NCI-H1105 treated with DMSO at 0.1 percent for 48 hours (cell line): ENCODE results near the gene CPEB3.
A peak's percentile ranks its signal among the peaks of the same experiment; 100 is the strongest.
"Not testable (repeated sequence)": the region's sequence is repeated elsewhere in the genome, so short reads cannot be mapped to it uniquely, and the experiment has no call there.

Experiments
- DNase-seq: peaks from one replicate; lab custom pipeline; 2025; lab: John Stamatoyannopoulos, UW

Gene CPEB3

DNA sequence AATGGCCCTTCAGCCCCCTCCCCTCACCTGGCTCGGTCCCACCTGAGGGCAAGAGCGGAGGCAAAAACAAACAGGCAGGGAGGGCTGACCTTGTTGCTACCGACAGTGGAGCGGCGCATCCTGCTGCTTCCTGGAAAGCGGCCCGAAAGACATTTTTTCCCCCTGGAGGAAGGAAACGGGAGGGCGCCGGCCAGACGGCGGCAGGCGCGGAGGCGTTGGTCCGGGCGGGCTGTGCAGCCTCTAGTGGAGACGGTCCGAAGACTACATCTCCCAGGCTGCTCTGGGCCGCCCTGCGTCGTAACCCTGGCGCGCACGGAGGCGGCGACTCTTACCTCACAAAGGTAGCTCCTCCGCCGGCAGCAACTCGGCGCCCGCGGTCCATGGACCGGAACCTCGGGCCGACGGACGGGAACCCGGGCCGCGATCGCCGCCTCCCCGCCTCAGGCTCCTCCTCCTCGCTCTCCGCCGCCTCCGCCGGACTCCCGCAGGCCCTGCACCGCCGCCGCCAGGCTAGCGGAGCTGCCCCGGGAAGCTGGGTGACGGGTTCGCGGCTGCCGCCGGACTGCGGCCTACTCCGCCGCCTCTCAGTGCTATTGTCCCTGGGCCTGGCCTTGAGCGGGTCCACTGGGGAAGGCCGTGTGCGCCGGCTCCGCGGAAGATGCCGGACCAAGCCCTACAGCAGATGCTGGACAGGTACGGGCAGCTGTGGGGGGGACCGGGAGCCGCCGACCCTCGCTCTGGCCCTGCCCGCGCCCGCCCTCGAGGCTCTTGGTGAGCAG, at the start of gene CPEB3, which contains the start of gene MARCHF5:
Gene CPEB3, minus strand, starts transcription at position 242 of the 779 bp plus-strand sequence. CDS start 50,728 bp downstream, outside the sequence.
Gene MARCHF5, plus strand, starts transcription at position 331 of the 779 bp plus-strand sequence. Its CDS starts 328 bp downstream, at position 659.
- DNase-seq = peak; percentile 85

DNA sequence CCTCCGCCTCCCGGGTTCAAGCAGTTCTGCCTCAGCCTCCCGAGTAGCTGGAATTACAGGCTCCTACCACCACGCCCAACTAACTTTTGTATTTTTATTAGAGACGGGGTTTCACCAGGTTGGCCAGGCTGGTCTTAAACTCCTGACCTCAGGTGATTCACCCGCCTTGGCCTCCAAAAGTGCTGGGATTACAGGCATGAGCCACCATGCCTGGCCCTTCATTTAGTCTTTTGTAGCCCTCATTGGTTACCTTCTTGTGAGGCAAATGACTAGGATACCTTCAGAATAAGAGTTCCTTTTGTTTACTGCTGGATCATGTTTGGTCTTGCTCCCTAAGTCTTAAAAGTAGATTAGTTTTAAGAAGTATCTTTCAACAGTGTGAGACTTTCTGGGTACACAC, 39.0 kb upstream of the CPEB3 start:
- DNase-seq = not testable (repeated sequence)

DNA sequence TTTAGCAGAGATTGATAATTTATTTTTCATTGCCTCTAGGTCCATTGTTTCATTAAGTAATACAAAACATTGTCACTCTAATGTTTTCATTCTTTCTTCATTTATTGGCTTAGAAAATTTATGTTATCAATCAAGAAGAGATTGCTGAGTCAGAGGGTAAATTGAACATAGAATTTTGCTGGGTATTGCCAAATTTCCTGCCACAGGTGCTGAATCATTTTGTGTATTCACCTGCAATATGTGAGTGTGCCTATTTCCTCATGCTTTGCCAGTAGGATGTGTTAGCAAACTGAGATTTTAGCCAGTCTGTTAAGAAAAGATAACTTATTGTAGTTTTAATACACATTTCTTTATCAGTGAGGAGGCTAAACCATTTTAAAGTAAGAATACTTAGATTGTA, 38.1 kb upstream of the CPEB3 start:
- DNase-seq = no peak

DNA sequence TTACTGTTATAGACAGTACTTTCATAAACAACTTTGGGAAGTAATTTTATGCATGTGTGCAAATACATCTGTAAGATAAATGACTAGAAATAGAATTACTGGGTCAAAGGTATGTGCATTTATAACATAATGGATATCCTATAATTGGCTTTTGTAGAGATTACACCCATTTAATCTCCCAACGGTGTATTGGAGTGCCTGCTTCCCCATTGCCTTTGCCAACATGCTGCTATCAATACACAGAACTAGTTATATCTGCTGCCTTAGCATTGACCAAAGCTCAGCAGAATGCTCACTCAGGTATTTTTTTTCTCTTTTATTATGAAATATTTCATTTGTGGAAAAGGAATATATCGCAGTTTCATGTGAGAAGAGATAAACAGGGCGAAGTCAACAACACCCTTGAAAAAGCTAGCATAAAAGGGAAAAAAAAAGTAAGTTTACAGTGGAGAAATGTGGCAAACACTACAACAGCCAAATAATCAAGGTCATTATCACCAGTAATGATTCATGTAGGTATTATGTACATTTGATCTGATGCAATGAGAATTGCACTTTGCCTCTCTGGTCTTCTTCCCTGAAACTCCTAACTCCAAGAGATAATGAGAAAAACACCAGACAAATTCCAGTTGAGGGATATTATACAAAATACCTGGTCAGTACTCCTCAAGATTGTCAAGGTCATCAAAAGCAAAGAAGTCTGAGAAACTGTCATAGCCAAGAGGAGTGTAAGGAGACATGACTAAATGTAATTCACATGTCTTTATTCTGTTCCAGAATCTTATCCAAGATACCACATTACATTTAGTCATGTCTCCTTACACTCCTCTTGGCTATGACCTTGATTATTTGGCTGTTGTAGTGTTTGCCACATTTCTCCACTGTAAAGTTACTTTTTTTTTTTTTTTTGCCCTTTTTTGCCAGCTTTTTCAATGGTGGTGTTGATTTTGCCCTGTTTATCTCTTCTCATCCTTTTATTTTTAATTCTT, 36.9 kb upstream of the CPEB3 start:
- no peak for DNase-seq

DNA sequence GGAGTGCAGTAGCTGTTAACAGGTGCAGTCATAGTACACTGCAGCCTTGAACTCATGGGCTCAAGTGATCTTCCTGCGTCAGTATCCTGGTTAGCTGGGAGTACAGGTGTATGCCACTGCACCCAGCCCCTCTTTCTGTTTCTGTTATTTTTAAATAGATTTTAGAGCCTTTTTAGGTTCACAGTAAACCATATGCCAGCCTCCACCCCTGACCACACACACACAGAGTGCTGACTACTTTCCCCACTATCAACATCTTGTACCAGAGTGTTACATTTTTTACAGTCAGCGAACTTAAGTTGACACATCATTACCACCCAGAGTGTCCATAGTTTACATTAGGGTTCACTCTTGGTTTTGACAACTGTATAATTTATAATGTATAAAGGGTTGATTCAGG, 32.2 kb upstream of the CPEB3 start:
- DNase-seq = no peak

DNA sequence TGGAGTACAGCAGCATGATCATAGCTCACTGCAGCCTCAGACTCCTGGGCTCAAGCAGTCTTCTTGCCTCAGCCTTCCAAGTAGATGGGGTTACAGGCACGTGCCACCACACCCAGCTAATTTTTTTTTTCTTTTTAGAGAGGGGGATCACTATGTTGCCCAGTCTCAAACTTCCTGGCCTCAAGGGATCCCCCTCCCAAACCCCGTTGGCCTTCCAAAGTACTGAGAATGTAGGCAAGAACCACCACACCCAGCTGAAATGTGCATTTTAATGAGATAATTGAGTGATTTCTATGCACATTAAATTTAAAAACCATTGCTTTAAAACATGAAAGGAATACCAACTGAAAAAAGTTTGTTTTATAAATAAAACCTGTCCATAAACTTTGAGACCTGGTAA, 25.7 kb upstream of the CPEB3 start:
- no peak for DNase-seq

DNA sequence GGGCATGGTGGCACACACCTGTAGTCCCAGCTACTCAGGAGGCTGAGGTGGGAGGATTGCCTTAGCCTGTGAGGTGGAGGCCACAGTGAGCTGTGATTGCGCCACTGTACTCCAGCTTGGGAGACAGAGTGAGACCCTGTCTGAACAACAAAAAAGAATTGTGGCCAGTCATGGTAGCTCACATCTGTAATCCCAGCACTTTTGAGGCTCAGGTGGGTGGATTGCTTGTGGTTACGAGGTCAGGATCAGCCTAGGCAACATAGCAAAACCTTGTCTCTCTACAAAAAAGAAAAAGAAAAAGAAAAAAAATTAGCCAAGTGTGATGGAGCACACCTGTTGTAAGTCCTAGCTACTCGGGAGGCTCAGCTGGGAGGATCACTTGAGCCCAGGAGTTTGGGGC, 22.9 kb upstream of the CPEB3 start:
- DNase-seq = no peak

DNA sequence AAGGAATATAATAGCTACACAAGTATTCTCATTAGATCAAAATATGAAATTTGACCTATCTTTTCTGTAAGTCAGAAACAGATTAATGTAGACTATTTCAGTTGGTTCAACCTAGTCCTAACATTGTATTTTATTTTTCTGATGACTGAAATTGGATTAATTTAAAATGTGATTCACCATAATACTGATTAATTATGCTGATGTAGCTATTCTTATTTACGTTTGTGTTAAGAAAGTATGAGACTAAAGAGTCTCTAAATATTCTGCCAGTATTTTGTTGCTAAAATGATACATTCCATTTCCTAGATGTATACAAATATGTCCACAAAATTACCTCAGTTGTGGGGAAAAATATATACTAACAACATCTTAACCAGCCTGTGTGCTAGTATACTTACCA, 18.4 kb upstream of the CPEB3 start:
- DNase-seq = no peak

DNA sequence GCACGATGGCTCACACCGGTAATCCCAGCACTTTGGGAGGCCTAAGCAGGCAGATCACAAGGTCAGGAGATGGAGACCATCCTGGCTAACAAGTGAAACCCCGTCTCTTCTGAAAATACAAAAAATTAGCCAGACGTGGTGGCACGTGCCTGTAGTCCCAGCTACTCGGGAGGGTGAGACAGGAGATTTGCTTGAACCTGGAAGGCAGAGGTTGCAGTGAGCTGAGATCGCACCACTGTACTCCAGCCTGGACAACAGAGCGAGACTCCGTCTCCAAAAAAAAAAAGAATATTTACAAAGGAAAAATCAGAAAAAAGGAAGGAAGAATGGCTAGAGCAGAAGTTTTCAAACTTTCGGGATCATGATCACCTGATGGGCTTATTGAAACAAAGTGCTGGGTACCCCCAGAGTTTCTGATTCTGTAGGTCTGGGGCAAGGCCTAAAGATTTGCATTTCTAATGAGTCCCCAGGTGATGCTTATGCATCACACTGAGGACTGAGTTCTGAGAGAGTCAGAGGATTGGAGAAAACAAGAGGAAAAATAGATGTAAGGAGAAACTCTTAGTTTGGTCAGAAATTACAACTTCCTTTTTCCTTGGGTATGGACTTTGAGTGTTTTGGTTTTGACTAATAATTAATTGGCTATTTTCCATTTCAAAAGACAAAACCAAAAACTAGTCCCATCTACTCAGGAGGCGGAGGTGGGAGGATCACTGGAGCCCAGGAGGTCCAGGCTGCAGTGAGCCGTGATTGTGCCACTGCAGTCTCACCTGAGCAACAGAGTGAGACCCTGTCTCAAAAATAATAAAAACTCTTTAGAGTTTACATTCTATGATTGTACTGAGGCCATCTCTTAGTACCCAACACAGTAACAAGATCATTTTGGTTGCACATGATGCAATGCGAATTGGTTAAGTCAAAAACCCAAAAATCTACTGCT, 14.5 kb upstream of the CPEB3 start:
- DNase-seq = no peak

DNA sequence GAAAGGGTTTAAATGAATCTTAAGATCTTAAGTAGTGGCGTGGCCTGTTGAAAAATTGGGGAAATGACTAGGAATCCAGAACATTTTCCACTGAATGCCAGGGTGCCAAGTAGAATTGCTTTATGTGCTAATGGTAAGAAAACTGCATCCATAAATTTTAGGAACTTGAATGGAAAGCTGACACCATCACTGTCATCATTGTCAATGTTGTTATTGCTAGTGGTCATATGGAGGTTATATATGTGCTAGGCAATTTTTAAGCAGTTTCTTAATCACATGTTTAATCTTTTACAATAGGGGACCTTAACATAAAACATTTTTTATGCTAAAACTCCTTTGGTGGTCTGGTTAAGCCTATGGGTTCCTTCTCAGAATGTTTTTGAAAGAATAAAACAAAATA, 13.2 kb upstream of the CPEB3 start:
- DNase-seq = no peak

DNA sequence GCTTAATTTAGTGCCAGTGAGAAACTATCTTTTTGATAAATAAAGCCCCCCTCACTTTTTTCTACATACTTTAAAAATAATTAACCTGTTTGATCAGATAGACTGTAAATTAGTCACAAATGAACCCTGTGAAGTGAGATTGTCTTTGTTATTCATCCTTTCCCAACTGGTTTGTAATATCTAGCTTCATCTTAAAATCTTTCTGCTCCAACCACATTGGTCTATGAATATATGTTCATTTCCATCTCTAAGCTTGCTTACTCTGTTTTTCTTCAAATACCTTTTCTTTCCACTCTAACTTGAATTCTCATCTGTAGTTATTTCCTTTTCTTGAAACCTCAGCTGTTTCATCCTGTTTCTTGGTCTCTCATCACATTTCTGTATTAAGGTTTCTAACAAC, 12.2 kb upstream of the CPEB3 start:
- no peak for DNase-seq

DNA sequence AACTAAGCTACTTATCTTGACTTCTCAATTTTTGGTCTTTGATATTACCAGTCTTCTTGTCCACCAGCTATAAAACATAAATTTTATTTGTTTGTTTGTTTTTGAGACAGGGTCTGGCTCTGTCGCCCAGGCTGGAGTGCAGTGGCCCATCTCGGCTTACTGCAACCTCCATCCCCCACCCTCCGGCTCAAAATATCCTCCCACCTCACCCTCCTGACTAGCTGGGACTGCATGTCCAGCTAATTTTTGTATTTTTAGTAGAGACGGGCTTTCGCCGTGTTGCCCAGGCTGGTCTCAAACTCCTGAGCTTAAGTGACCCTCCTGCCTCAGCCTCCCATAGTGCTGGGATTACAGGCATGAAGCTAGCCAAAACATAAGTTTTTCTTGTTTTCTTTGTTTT, 7.6 kb upstream of the CPEB3 start:
- DNase-seq = no peak

DNA sequence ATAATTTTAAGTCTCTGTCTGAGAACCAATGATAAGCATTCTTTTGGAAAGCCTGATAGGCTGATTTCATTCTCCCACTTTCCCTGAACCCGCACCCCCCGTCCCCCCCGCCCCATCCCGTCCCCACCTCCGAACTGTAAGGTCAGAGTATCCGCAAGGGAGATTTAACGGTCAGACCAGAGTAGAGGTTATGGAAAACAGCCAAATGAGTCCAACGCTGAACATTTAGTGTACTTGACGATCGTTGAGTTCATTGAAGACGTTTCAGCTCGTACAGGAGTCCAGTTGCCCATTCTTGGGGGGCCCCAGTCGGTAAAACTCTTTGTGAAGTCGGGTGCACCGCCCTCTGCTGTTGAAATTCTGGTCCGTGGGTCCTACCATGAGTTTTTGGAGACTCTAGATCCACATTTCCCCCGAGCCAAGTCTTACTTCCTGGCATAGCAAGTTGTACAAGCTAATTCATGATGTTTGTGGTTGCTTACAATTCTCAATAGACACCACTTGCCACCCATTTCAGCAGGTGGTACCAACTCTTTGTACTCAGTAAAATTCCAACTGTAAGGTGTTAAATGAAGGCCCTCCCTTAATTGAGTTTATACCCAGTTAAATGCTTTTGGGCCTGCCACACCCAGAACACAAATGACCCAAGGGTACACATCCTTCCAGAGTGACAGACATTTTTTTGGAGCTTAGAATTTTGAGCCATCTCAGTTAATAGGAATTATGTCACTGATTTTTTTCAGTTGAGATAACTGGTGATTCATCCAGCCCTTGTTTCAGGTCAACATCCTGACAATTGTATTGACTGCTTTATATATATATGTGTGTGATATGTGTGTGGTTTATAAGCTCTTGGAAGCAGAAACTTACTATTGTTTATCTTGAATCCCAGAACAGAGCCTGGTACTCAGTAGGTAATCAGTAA, 1.3 kb upstream of the CPEB3 start:
- no peak for DNase-seq

DNA sequence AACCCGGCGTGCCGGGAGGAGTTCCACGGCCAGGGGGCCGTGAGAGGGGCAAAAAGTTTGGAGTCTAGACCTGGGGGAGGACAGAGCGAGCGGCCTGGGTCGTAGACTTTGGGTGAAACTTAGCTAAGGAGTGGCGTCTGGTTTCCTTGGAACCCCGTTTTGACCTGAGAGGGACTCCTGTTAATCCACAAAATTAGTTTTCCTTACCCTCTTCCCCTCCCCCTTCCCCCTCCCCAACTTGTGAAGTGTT, 663 bp upstream of the CPEB3 start:
- no peak for DNase-seq

DNA sequence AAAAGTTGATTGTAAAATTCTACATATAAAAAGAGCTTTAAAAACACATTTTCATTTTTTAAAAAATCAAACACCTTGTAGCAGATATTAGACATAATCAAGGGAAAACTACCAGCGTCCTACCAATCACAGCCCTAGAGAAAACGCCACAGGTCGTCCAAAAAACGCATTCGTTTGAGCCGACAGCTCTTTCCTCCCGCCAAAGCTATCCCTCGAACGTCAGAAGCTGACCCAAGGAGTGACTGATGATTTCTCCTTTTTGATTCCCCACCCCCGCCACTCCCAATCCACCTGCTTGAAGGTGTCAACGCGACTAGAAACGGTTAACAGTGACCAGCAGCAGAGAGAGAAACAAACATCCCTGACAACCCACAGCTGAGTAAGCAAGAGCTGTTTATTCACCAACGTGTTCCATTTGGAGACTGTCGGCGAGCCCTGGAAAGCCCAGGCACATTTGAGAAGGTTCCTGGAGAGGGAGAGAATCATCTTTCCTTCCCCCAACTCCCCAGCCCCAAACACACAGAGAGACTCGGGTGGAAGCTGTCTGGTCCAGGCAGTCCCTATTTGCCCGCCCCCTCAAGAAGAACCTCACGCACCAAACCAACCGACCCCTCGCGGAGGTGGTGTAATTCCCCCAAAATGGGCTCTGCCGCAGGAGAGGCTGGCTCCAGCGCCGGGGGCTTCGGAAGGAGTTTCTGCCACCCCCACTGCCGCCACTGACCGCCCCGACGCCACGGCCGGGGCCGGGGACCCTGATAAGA, 622 bp downstream of the CPEB3 start:
- peak; percentile 41 for DNase-seq

DNA sequence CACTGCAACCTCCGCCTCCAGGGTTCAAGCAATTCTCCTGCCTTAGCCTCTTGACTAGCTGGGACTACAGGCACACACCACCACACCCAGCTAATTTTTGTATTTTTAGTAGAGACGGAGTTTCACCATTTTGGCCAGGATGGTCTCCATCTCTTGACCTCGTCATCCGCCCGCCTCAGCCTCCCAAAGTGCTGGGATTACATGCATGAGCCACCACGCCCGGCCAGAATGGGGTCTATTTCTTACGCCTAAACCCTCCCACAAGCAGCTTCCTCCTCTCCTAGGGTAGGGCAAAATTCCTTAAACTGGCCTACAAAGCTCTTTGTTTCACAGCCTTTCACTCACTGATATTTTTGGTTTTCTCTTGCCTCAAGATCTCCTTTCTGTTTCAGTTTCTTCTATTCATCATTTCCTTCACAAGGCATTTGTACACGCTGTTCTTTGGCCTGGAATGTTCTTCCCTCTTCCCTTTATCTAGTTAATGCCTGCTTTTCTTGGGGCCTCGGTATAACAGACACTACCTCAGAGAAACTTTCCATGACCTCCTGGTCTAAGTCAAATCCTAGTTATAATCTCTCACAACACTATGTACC, 6.7 kb downstream of the CPEB3 start:
- DNase-seq = no peak

DNA sequence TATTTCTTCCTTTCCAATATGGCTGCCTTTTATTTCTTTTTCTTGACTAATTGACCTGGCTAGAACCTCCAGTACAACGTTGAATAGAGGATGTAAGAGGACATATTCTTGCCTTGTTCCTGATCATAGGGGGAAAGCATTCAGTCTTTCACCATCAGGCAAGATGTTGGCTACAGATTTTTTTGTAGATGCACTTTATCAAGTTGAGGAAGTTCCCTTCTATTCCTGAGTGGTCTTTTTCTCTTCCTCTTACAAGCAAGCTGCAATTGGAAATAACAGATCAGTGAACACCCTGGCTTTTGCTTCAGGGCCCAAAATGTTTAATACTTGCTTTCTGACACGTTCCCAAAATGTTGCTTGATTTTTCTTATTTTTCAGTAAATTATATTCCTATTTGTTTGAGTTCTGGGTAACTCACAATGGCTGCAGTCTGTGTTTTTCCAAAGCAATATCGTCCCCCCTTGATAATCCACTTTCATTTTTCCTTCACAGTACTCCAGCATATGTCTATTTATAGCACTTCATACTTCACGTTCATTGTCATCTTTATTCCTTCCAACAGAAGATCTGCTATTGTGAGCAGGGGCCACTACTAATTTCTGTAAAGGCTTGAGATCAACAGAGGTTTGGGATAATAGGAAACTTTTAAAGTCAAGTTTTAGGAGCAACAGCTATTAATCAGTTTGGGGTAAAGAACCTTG, 11.7 kb downstream of the CPEB3 start:
- no peak for DNase-seq

DNA sequence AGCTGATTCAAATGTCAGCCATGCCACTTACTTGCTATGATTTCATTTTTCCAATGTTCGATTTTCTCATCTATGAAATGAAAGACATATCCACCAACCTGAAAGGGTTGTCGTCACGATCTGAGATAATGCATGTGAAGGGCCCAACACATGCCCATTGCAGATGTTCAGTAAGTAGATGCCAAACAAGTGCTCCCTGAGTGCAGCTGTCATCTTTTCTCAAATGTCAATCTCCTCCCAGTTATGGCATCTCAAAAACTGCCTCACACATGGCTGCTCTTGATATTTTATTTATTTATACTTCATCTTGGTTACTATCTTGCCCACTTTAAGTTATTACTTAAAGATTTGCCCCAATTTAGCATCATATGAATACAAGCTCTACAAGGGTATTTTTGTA, 16.8 kb downstream of the CPEB3 start:
- DNase-seq = no peak

DNA sequence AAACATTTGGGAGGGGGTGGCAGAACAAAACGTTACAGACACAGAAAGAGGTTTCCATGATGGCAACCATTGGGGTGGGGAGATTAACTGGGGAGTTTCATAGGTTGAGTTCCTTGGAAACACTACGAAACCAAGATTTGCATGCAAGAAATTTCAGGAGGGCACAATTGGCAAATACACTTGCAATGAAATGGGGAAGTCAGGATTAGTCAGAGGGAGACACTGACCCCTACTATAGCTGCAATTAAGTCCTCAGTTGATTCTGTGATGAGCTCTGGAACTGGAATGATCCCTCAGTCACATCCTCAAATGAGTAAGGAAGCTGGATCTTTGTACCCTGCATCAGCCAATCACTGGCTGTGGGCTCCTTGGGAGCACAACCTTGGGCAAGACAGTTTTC, 22.1 kb downstream of the CPEB3 start:
- DNase-seq = no peak
